B cell (primary cell): ENCODE results near the gene NPAS2. TPM values are rescaled to one million over a fixed set of nuclear protein-coding genes. Genes with fewer than 3 reads are reported as not detected.

Experiments used
- ATAC-seq: fragments of 200-7000 bp; cut with Tn5 transposase; one replicate; pipeline ENCODE4 v1.10.0; 2021; ENCODE audit warnings: low read depth, mild to moderate bottlenecking, moderate number of reproducible peaks, moderate library complexity
- CTCF ChIA-PET: fragments of 350-600 bp; sonication (Branson Sonifier 250); formaldehyde crosslinking; loops from one replicate; lab custom pipeline; 2021; ENCODE audit warnings: antibody characterized with exemption, inconsistent platforms; lab: Charles Lee
- POLR2A ChIA-PET: fragments of 350-600 bp; sonication (Branson Sonifier 250); formaldehyde crosslinking; loops from one replicate; lab custom pipeline; 2021; ENCODE audit warnings: antibody characterized with exemption; lab: Charles Lee
- DNase-seq: peaks from one replicate; pipeline ENCODE4 v3.0.0; 2013
- H2AFZ ChIP-seq: 2 replicates; pipeline ENCODE4 v1.6.1; 2012; ENCODE audit warnings: mild to moderate bottlenecking, low read depth, low read length; ENCODE audit not compliant: insufficient read depth, poor library complexity, severe bottlenecking
- H3K27ac ChIP-seq, 2 donors: 1 replicate in 1 of 2; 2 replicates in 1 of 2; pipeline ENCODE4 v1.5.1; 2012 to 2013; ENCODE audit warnings: low read length in 2 of 2, mild to moderate bottlenecking in 2 of 2, moderate library complexity in 1 of 2
- H3K27me3 ChIP-seq, 4 experiments: fragments of 200-600 bp in 1 of 4; sonication (generic) in 1 of 4; replicated peaks in 1 of 4; 1 replicate in 2 of 4; 2 replicates in 2 of 4; pipeline versions ENCODE4 v1.6.1 to v1.7.0; 2013 to 2016; ENCODE audit warnings: low read length in 3 of 4, mild to moderate bottlenecking in 2 of 4, mixed read lengths in 1 of 4, moderate library complexity in 1 of 4; ENCODE audit not compliant: insufficient read depth in 4 of 4, control insufficient read depth in 3 of 4; ENCODE audit errors: control extremely low read depth in 1 of 4
- H3K36me3 ChIP-seq, 2 experiments: replicated peaks in 1 of 2; 1 replicate in 1 of 2; 2 replicates in 1 of 2; pipeline versions ENCODE4 v1.6.1 to v1.7.1; 2013; ENCODE audit warnings: low read length in 1 of 2; ENCODE audit not compliant: insufficient read depth in 2 of 2, control insufficient read depth in 1 of 2; ENCODE audit errors: control extremely low read depth in 1 of 2, extremely low read depth in 1 of 2
- H3K4me1 ChIP-seq, 2 donors: fragments of 200-600 bp in 1 of 2; sonication (generic) in 1 of 2; 1 replicate in 1 of 2; 2 replicates in 1 of 2; pipeline versions ENCODE4 v1.5.1 to v1.6.1; 2013 to 2017; ENCODE audit warnings: low read length in 2 of 2; ENCODE audit not compliant: control insufficient read depth in 2 of 2, insufficient read depth in 2 of 2
- H3K4me2 ChIP-seq: replicated peaks from 2 replicates; pipeline ENCODE3; 2012; ENCODE audit warnings: mild to moderate bottlenecking, low read depth, low read length; ENCODE audit not compliant: poor library complexity, severe bottlenecking
- H3K4me3 ChIP-seq, 5 experiments: fragments of 200-600 bp in 1 of 5; sonication (generic) in 1 of 5; 1 replicate in 3 of 5; 2 replicates in 2 of 5; pipeline versions ENCODE4 v1.5.1 to v1.7.0; 2011 to 2016; ENCODE audit warnings: low read length in 4 of 5, mild to moderate bottlenecking in 4 of 5, low read depth in 2 of 5, control low read depth in 1 of 5, moderate library complexity in 1 of 5; ENCODE audit not compliant: insufficient read depth in 1 of 5; ENCODE audit errors: control extremely low read depth in 1 of 5, extremely low read depth in 1 of 5
- H3K79me2 ChIP-seq: fragments of 200-600 bp; sonication (generic); one replicate; pipeline ENCODE4 v1.6.0; 2016; ENCODE audit warnings: low read length; ENCODE audit not compliant: control insufficient read depth, insufficient read depth
- H3K9ac ChIP-seq: fragments of 200-600 bp; sonication (generic); 2 replicates; pipeline ENCODE4 v1.6.1; 2017; ENCODE audit warnings: mild to moderate bottlenecking, low read length, moderate library complexity
- H3K9me3 ChIP-seq, 3 donors: one replicate each; pipeline versions ENCODE4 v1.6.1 to v1.7.1; 2013; ENCODE audit warnings: low read length in 2 of 3; ENCODE audit not compliant: control insufficient read depth in 2 of 3, insufficient read depth in 1 of 3; ENCODE audit errors: control extremely low read depth in 1 of 3
- H4K20me1 ChIP-seq: 2 replicates; pipeline ENCODE4 v1.6.0; 2012; ENCODE audit warnings: mild to moderate bottlenecking, low read length; ENCODE audit not compliant: insufficient read depth, control insufficient read depth, poor library complexity, severe bottlenecking
- H3K27ac Mint-ChIP-seq: one replicate; pipeline ENCODE4 v1.8.0; 2021; ENCODE audit warnings: mixed read lengths
- H3K27me3 Mint-ChIP-seq: one replicate; pipeline ENCODE4 v1.8.0; 2021; ENCODE audit warnings: mixed read lengths
- H3K4me1 Mint-ChIP-seq: one replicate; pipeline ENCODE4 v1.8.0; 2021; ENCODE audit warnings: mixed read lengths
- H3K4me3 Mint-ChIP-seq: one replicate; pipeline ENCODE4 v1.8.0; 2021; ENCODE audit warnings: mixed read lengths
- H3K9me3 Mint-ChIP-seq: one replicate; pipeline ENCODE4 v1.8.0; 2022; ENCODE audit warnings: mixed read lengths; ENCODE audit not compliant: insufficient read depth
- EZH2 ChIP-seq: IDR thresholded peaks from 2 replicates; pipeline ENCODE4 v1.6.1; 2012; ENCODE audit warnings: borderline replicate concordance, low read depth, mild to moderate bottlenecking, moderate library complexity, low read length; ENCODE audit not compliant: insufficient read depth, poor library complexity, severe bottlenecking
- WGBS: methylation state at CpG from one replicate; pipeline ENCODE4 v1.1.5; 2013; ENCODE audit warnings: missing lambda C conversion rate; ENCODE audit not compliant: insufficient coverage; 5-methylcytosine and 5-hydroxymethylcytosine counted together
- intact Hi-C: fragments of 100-400 bp; cut with micrococcal nuclease; formaldehyde crosslinking; loops from one replicate; pipeline ENCODE4 v1.10.0; 2022
- polyA plus RNA-seq: library from polyadenylated mRNA; depleted of rRNA; stranded (reverse); fragments of >200 nt; gene quantifications from 2 replicates; pipeline ENCODE4 v1.2.3, GENCODE V29; 2012
- total RNA-seq, 2 donors: library from RNA; stranded (reverse); fragments of 120-200 nt in 1 of 2; gene quantifications; 1 replicate in 1 of 2; 2 replicates in 1 of 2; pipeline versions ENCODE4 v1.2.3 to v1.2.4, GENCODE V29; 2013 to 2022
- TF ChIP-seq, protein P1 (sequence below): fragments of 200-600 bp; IDR thresholded peaks from one replicate; pipeline ENCODE4 v1.8.0; 2022; ENCODE audit warnings: antibody characterized with exemption, mild to moderate bottlenecking

The NPAS2 gene
- total and polyA plus RNA-seq, 2 donors (not counting 1 experiment from before 2014, with no cell fraction given): not detected

DNA sequence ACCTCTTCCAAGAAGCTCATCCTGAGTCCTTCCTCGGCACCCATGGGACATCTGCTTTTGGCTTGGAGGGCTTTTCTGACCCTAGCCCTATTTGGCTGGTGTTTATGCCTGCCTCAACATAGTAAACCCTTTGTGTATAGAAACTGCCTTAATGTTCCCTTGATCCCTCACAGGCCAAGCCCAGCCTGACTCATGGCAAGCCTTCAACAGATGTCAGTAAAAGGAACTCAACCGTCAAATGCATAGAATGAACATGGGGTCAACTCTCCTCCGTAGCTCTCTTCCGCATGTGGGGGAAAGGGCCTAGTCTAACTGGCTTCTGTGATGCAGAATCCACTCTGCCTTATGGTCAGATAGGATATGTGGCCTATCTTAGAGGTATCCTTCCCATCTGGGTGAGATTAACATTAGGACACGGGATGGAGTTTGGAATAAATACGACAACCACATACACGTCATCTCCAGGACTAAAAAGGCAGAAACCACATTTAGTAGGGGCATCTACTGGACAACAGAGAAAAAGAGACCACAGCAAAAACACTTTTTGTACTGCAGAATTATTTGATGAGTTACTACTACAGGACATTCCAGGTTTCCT, 2.5 kb upstream of the NPAS2 start:
- H3K4me3 Mint-ChIP-seq: no peak overlapping the region
- no peak for DNase-seq
- Histone ChIP-seq H3K4me2 (no peak overlapping the region), H3K9ac (no peak overlapping the region), H3K36me3 (no peaks in the 10 kb centered on the region), H3K27ac (no peak overlapping the region), H4K20me1 (no peaks in the 10 kb centered on the region), H3K27me3 (peaks cover 0 to 27% (median 20%) of the 10 kb centered on the region in 4 experiments), H3K79me2 (no peaks in the 10 kb centered on the region), H3K9me3 (no peaks in the 10 kb centered on the region), H2AFZ (no peak overlapping the region), H3K4me1 (peaks cover 0 to 3% of the 10 kb centered on the region in 2 donors), H3K4me3 (no peak overlapping the region)
- POLR2A ChIA-PET: no interaction called here
- no peak for TF ChIP-seq EZH2
- TF ChIP-seq, protein P1, sequence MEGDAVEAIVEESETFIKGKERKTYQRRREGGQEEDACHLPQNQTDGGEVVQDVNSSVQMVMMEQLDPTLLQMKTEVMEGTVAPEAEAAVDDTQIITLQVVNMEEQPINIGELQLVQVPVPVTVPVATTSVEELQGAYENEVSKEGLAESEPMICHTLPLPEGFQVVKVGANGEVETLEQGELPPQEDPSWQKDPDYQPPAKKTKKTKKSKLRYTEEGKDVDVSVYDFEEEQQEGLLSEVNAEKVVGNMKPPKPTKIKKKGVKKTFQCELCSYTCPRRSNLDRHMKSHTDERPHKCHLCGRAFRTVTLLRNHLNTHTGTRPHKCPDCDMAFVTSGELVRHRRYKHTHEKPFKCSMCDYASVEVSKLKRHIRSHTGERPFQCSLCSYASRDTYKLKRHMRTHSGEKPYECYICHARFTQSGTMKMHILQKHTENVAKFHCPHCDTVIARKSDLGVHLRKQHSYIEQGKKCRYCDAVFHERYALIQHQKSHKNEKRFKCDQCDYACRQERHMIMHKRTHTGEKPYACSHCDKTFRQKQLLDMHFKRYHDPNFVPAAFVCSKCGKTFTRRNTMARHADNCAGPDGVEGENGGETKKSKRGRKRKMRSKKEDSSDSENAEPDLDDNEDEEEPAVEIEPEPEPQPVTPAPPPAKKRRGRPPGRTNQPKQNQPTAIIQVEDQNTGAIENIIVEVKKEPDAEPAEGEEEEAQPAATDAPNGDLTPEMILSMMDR: no peak
- H3K9me3 Mint-ChIP-seq: no peaks in the 10 kb centered on the region
- H3K4me1 Mint-ChIP-seq: peaks cover 5% of the 10 kb centered on the region
- H3K27ac Mint-ChIP-seq: no peak overlapping the region
- intact Hi-C loops: no loop called here
- WGBS: 94% methylated on average over 3 of the region's 7 CpGs
- no peak for ATAC-seq
- CTCF ChIA-PET: no interaction called here
- H3K27me3 Mint-ChIP-seq: peaks cover 57% of the 10 kb centered on the region

DNA sequence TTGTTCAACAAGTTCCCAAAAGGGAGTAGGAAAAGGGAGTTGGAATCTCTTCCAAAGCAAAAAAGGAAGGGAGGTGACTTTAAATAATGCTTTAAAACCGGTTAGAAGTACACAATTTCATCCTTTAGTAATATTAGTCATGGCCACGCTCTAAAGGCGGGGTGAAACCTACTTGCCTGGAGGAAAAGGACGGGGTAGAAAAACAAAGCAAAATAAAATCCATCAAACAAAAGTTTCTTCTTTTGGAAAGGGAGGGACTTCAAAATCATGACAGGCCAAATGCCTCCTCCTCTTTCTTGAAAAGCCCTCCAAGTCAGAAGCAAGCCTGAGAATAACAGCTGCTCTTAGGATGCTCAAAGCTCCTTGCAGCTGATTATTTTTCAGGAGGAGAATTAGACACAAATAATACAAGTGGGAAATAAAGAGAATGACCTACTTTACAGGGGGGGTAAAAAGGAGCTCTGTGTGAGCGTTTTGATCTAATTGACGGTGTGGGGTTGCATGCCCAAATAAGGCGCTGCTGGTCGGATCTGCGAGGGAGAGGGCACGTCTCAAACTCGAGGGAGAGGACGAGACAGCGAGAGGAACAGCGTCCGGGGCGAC, 1.8 kb upstream of the NPAS2 start:
- TF ChIP-seq EZH2: no peak
- TF ChIP-seq, protein P1: no peak
- Mint-ChIP-seq H3K9me3 (no peaks in the 10 kb centered on the region), H3K4me1 (peaks cover 5% of the 10 kb centered on the region), H3K27ac (no peak overlapping the region), H3K27me3 (peaks cover 61% of the 10 kb centered on the region), H3K4me3 (no peak overlapping the region)
- H3K79me2 ChIP-seq: no peaks in the 10 kb centered on the region
- H3K4me2 ChIP-seq: no peak overlapping the region
- ChIA-PET POLR2A (no interaction called here), CTCF (no interaction called here)
- H3K27ac ChIP-seq: no peak overlapping the region
- H3K27me3 ChIP-seq: peaks cover 0 to 27% (median 20%) of the 10 kb centered on the region in 4 experiments
- H2AFZ ChIP-seq: no peak overlapping the region
- DNase-seq (no peak), ATAC-seq (no peak)
- H3K9me3 ChIP-seq: no peaks in the 10 kb centered on the region
- H3K4me1 ChIP-seq: peaks cover 0 to 3% of the 10 kb centered on the region in 2 donors
- intact Hi-C loops: no loop called here
- H4K20me1 ChIP-seq: no peaks in the 10 kb centered on the region
- 30% methylated on average over 12 of the region's 16 CpGs for WGBS
- no peak overlapping the region for H3K4me3 ChIP-seq
- H3K36me3 ChIP-seq: no peaks in the 10 kb centered on the region
- no peak overlapping the region for H3K9ac ChIP-seq
